Measurements from ENCODE around the gene KCNQ1OT1. TPM values are rescaled to one million over a fixed set of nuclear protein-coding genes. Genes with fewer than 3 reads are reported as not detected.

The KCNQ1OT1 gene
- total RNA-seq, 1 donor from 2014 or later: 3.4 TPM

DNA sequence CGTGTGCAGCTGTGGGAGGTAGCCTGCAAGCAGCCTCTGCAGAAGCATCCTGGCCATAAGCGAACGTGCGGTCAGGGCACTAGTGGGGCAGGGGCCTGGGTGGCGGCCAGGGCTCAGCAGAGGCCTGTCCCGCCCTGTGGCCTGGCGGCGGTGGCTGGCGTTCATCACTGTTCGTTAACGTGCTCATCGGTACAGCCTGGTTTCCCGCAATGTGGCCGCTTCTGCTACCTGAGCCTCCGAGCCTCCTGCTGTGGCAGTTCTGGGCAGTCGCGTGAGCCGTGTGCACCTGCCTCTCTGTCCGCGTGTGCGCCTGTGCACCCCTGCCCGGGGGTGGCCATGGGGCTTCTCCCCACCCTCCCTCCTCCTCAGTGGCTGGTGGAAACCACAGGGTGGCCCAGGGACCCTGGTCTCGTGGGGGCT lies 117.9 kb downstream of the KCNQ1OT1 start:
- TF ChIP-seq POLR2A (IDR thresholded peaks at IDR 0.05): no peak
- no peak for TF ChIP-seq POLR2AphosphoS5 (IDR thresholded peaks at IDR 0.05; ENCODE audit: insufficient read depth in 1 of 2, low read depth in 1 of 2)
- TF ChIP-seq, protein P1, sequence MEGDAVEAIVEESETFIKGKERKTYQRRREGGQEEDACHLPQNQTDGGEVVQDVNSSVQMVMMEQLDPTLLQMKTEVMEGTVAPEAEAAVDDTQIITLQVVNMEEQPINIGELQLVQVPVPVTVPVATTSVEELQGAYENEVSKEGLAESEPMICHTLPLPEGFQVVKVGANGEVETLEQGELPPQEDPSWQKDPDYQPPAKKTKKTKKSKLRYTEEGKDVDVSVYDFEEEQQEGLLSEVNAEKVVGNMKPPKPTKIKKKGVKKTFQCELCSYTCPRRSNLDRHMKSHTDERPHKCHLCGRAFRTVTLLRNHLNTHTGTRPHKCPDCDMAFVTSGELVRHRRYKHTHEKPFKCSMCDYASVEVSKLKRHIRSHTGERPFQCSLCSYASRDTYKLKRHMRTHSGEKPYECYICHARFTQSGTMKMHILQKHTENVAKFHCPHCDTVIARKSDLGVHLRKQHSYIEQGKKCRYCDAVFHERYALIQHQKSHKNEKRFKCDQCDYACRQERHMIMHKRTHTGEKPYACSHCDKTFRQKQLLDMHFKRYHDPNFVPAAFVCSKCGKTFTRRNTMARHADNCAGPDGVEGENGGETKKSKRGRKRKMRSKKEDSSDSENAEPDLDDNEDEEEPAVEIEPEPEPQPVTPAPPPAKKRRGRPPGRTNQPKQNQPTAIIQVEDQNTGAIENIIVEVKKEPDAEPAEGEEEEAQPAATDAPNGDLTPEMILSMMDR (IDR thresholded peaks at IDR 0.05): no peak
- DNase-seq (ENCODE audit: extremely low spot score in 2 of 2): peak in 1 of 2 donors; percentile 56
- Histone ChIP-seq H3K9me3 (no peaks in the 10 kb centered on the region), H3K4me3 (no peak overlapping the region), H3K27ac (no peak overlapping the region), H3K4me1 (no peaks in the 10 kb centered on the region), H3K27me3 (no peaks in the 10 kb centered on the region), H3K36me3 (no peaks in the 10 kb centered on the region)
- intact Hi-C loops (cut with DNase I): no loop called here

DNA sequence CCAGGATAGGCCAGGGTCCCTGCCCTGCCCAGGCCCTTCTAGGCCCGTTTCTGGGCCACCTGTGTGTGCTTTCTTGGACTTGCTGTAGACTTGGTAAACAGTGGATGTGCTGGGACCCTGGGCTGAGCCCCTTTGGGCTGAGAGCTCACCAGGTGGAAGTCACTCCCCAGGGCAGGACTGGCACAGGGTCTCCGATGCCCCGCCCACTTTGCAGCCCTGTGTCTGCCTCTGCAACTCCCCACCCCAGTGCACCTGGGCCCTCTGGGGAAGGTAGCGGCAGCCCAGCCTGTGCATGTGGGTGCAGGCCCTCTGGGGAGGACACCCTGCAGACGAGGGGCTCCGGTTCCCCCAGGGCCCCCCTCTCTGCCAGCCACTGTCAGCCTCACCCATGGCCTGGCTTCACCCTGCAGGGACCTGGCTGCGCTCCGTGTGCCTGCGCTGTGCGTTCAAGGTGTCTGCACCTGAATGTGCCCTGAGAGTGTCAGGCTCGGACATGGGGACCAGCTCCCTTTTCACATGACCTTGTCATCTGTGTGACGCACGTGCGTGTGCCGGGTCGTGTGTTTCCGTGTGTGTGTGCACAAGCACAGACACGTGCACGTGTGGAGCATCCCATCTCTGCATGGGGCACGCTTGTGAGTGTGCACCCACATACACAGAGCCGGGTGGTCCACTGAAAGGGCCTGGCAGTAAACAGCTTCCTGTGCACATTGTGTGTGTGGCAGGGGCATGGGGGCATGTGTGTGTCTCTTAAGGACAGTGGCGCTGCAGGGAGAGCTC lies 118.5 kb downstream of the KCNQ1OT1 start:
- Histone ChIP-seq H3K36me3 (no peaks in the 10 kb centered on the region), H3K27me3 (no peaks in the 10 kb centered on the region), H3K4me3 (no peak overlapping the region), H3K27ac (no peak overlapping the region), H3K4me1 (no peaks in the 10 kb centered on the region), H3K9me3 (no peaks in the 10 kb centered on the region)
- DNase-seq (ENCODE audit: extremely low spot score in 2 of 2): peak; percentile 62 to 84
- intact Hi-C loops (cut with DNase I): no loop called here
- TF ChIP-seq POLR2AphosphoS5 (IDR thresholded peaks at IDR 0.05; ENCODE audit: insufficient read depth in 1 of 2, low read depth in 1 of 2) (no peak), POLR2A (IDR thresholded peaks at IDR 0.05) (no peak)
- TF ChIP-seq, protein P1 (IDR thresholded peaks at IDR 0.05): no peak

DNA sequence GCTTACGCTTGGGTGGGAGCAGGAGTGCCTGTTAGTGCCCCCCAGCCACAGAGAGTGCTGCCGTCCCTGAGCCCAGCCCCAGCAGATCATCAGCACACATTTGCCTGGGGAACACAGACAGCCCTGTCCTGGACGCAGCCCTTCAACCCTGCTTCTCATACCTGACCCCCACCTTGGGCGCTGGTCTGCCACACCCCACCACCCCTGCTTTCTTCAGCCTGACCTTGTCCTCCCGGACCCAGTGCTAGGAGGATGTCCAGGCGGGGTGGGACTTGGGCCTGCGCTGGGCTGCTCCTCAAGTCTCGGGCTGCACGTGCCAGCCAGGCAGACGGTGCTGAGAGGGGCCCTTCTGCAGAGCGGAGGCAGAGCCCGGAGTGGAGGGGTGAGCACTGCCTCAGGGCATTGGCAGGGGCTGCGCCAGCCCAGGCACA lies 119.2 kb downstream of the KCNQ1OT1 start:
- H3K9me3 ChIP-seq: no peaks in the 10 kb centered on the region
- no peaks in the 10 kb centered on the region for H3K4me1 ChIP-seq
- DNase-seq (ENCODE audit: extremely low spot score in 2 of 2): peak in 1 of 2 donors; percentile 80
- no peak overlapping the region for H3K4me3 ChIP-seq
- TF ChIP-seq POLR2AphosphoS5 (IDR thresholded peaks at IDR 0.05; ENCODE audit: insufficient read depth in 1 of 2, low read depth in 1 of 2) (no peak), POLR2A (IDR thresholded peaks at IDR 0.05) (no peak)
- TF ChIP-seq, protein P1 (IDR thresholded peaks at IDR 0.05): no peak
- H3K36me3 ChIP-seq: no peaks in the 10 kb centered on the region
- intact Hi-C loops (cut with DNase I): no loop called here
- H3K27me3 ChIP-seq: no peaks in the 10 kb centered on the region
- no peak overlapping the region for H3K27ac ChIP-seq

DNA sequence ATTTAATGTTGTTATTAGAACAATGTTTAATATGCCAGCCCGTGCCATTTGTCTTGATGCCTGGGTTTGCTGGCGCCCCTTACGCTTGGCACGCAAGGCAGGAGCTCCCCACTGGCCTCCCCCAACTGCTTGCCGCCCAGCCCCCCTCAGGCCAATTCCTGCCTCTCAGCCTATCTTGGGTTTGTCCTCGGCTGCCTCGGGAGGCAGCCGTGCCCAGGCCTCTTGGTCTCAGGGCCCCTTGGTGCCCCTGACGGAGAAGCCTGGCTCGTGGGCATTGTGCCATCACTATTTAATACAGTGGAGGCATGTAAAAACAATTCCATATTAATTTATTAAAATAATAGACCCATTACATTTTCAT lies 119.8 kb downstream of the KCNQ1OT1 start:
- DNase-seq (ENCODE audit: extremely low spot score in 2 of 2): no peak
- intact Hi-C loops (cut with DNase I): no loop called here
- TF ChIP-seq POLR2AphosphoS5 (IDR thresholded peaks at IDR 0.05; ENCODE audit: insufficient read depth in 1 of 2, low read depth in 1 of 2): no peak
- TF ChIP-seq POLR2A (IDR thresholded peaks at IDR 0.05): no peak
- TF ChIP-seq, protein P1 (IDR thresholded peaks at IDR 0.05): no peak

More for the DNA sequence above, 119.8 kb downstream of the KCNQ1OT1 start:
- no peaks in the 10 kb centered on the region for H3K27me3 ChIP-seq
- no peak overlapping the region for H3K4me3 ChIP-seq
- H3K36me3 ChIP-seq: no peaks in the 10 kb centered on the region
- H3K27ac ChIP-seq: no peak overlapping the region
- no peaks in the 10 kb centered on the region for H3K4me1 ChIP-seq
- H3K9me3 ChIP-seq: no peaks in the 10 kb centered on the region
